H7 (cell line): ENCODE measurements around the gene MUC22. TPM values are rescaled to one million over a fixed set of nuclear protein-coding genes. Genes with fewer than 3 reads are reported as not detected.
"Not testable (repeated sequence)": the region's sequence is repeated elsewhere in the genome, so short reads cannot be mapped to it uniquely, and the experiment has no call there.

Source experiments
- DNase-seq: peaks from one replicate; pipeline ENCODE4 v3.0.0; 2012
- H3K27me3 ChIP-seq: 2 replicates; pipeline ENCODE4 v1.6.0; 2011; ENCODE audit warnings: mild to moderate bottlenecking, low read length; ENCODE audit not compliant: control insufficient read depth, insufficient read depth
- H3K36me3 ChIP-seq: replicated peaks from 2 replicates; pipeline ENCODE4 v1.5.1; 2011; ENCODE audit warnings: low read length; ENCODE audit not compliant: control insufficient read depth, insufficient read depth
- H3K4me3 ChIP-seq: 2 replicates; pipeline ENCODE4 v1.5.1; 2011; ENCODE audit warnings: low read depth, mild to moderate bottlenecking, control low read depth, low read length, moderate library complexity; ENCODE audit not compliant: insufficient read depth
- total RNA-seq: library from RNA; depleted of rRNA; stranded (reverse); fragments of >200 nt; shearing (Covaris generic); gene quantifications from 2 replicates; pipeline ENCODE4 v1.2.3, GENCODE V29; 2014

Gene MUC22
- total RNA-seq, 1 experiment from 2014 or later = not detected

DNA sequence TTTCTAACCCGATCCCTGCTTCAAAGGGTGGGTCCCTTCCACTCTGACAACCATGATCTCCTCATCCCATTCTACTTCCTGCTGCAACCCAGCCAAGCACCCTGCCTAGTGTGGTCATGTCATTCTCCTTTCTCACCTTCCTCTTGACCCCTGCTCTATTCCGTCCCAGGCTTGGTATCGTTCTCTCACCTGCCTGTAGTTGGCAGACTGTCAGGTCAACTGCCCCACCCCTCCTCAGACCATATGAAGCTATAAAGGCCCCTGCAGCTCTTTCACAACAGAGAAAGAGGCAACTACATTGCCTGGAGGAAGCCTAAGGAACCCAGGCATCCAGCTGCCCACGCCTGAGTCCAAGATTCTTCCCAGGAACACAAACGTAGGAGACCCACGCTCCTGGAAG is 26.8 kb upstream of the MUC22 start, which contains the start of gene MUC21:
TSS of gene MUC21 (plus strand) at position 280 of the 400 bp plus-strand sequence. CDS start 241 bp downstream, outside the sequence.
- no peak within 1 kb of the TSS for H3K4me3 ChIP-seq
- H3K36me3 ChIP-seq = no peaks in the 10 kb centered on the region
- DNase-seq = no peak

GRCh38 chr6:30985490-30985889 is 24.8 kb upstream of the MUC22 start:
- no peak for DNase-seq
- Histone ChIP-seq H3K36me3 (no peaks in the 10 kb centered on the region), H3K4me3 (no peak overlapping the region), H3K27me3 (no peaks in the 10 kb centered on the region; the same call in 1 of the 2 replicates)

More for the DNA sequence above, 26.8 kb upstream of the MUC22 start, which contains the start of gene MUC21:
- no peaks in the 10 kb centered on the region for H3K27me3 ChIP-seq

DNA sequence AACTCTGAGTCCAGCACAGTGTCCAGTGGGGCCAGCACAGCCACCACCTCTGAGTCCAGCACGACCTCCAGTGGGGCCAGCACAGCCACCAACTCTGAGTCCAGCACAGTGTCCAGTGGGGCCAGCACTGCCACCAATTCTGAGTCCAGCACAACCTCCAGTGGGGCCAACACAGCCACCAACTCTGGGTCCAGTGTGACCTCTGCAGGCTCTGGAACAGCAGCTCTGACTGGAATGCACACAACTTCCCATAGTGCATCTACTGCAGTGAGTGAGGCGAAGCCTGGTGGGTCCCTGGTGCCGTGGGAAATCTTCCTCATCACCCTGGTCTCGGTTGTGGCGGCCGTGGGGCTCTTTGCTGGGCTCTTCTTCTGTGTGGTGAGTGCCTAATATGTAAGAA is 23.0 kb upstream of the MUC22 start:
- no peak for DNase-seq
- Histone ChIP-seq H3K36me3 (no peaks in the 10 kb centered on the region), H3K4me3 (no peak overlapping the region), H3K27me3 (no peaks in the 10 kb centered on the region; the same call in 1 of the 2 replicates)

DNA sequence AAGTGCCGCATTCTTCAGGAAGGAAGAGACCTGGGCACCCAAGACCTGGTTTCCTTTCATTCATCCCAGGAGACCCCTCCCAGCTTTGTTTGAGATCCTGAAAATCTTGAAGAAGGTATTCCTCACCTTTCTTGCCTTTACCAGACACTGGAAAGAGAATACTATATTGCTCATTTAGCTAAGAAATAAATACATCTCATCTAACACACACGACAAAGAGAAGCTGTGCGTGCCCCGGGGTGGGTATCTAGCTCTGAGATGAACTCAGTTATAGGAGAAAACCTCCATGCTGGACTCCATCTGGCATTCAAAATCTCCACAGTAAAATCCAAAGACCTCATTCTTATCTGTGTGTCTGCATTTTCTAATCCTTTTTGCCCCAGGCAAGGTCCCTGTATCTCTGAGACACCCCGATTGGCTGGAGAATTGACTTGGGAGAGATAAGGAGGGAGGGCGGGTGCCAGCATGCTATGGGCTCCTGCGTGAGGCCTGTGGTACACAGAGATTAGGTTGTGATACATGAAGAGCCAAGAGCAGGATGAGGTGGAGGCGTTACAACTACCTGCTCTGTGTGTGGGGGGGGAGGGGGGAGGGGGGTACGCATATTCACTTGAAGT is 22.0 kb upstream of the MUC22 start:
- DNase-seq = no peak
- no peak overlapping the region for H3K4me3 ChIP-seq
- no peaks in the 10 kb centered on the region; the same call in 1 of the 2 replicates for H3K27me3 ChIP-seq
- H3K36me3 ChIP-seq = no peaks in the 10 kb centered on the region

DNA sequence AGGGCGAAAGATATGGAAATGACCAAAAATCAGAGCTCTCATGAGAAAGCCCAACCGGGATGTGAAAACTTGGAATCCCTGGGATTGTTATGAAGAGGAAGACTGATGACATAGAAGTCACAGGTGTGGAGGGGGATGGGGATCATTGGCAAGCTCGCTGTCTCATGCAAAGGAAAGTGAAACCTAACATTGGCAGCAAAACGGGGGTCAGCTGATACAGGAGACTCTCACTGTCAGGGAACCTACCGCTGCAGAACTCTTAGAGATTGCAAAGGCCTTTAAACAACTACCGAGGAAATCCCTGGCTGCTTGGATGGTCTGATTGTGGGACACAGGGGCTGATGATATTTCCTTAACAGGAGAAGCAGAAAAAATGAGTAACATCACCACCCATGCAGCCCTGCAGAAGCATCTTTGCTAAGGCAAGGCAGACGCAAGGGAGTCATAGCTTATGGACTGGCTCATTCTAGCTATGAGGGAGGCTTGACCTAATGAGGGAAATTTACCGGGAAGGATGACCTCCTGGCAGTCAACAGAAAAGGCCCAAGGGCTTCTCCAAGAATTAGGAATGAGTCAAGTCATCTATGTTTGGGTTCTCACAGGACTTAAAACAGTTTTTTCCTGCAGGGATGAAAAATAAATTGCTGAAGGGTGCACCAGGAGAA is 19.7 kb upstream of the MUC22 start:
- peak; percentile 51 for DNase-seq
- no peaks in the 10 kb centered on the region for H3K36me3 ChIP-seq
- no peaks in the 10 kb centered on the region; the same call in 1 of the 2 replicates for H3K27me3 ChIP-seq
- H3K4me3 ChIP-seq = no peak overlapping the region

DNA sequence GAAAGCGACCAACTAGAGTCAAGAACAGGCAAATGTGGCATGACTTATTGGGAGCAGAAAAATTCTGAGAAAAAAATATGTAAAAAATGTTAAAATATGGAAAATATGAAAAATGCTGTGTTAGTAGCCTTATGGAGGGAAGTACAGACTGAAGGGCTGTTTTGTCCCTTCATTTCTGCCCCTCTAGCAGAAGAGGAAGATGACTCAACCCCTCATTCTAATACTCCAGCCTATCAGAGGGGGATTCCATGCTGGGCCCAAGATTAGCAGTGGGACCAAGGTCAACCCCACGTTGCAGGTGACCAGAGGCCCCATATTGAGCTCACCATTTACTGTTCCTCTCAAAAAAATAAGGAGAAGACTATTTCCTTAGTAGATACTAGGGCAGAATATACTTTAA is 18.4 kb upstream of the MUC22 start:
- H3K4me3 ChIP-seq = no peak overlapping the region
- DNase-seq = no peak
- no peaks in the 10 kb centered on the region; the same call in 1 of the 2 replicates for H3K27me3 ChIP-seq
- H3K36me3 ChIP-seq = no peaks in the 10 kb centered on the region

- H3K36me3 ChIP-seq = no peaks in the 10 kb centered on the region
- no peaks in the 10 kb centered on the region for H3K27me3 ChIP-seq
- no peak for DNase-seq
- no peak overlapping the region for H3K4me3 ChIP-seq
Measured at GRCh38 chr6:30997301-30997700, 13.0 kb upstream of the MUC22 start.

DNA sequence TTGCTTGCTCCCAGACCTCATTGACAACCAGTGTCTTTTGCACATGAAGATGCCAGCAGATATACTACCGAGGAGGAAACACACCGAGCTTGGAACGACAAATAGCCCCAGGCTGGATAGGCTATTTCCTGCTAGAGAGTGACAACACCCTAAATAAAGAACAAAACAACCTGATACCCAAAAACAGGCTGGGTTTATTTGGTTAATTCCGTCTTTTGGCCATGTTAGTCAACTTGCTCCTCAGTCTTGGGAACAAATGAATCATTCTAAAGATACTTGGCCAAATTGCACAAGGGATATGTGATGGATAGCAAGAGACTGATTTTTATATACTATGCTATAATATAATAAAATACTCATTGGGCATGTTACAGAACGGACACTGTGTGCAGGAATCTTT is 11.5 kb upstream of the MUC22 start:
- DNase-seq = no peak
- no peaks in the 10 kb centered on the region for H3K36me3 ChIP-seq
- no peak overlapping the region for H3K4me3 ChIP-seq
- H3K27me3 ChIP-seq = no peaks in the 10 kb centered on the region

GRCh38 chr6:31000067-31000860 is 10.0 kb upstream of the MUC22 start:
- DNase-seq, H3K27me3 ChIP-seq: not testable (repeated sequence)

GRCh38 chr6:31001281-31001888 is 8.9 kb upstream of the MUC22 start:
- DNase-seq = no peak
- H3K4me3 ChIP-seq = no peak overlapping the region

More at GRCh38 chr6:31000067-31000860, 10.0 kb upstream of the MUC22 start:
- not testable (repeated sequence) for H3K36me3 ChIP-seq, H3K4me3 ChIP-seq

GRCh38 chr6:31002471-31002870 is 7.8 kb upstream of the MUC22 start:
- H3K27me3 ChIP-seq = no peaks in the 10 kb centered on the region
- DNase-seq = no peak

More at GRCh38 chr6:31001281-31001888, 8.9 kb upstream of the MUC22 start:
- H3K27me3 ChIP-seq = no peaks in the 10 kb centered on the region
- no peaks in the 10 kb centered on the region for H3K36me3 ChIP-seq

DNA sequence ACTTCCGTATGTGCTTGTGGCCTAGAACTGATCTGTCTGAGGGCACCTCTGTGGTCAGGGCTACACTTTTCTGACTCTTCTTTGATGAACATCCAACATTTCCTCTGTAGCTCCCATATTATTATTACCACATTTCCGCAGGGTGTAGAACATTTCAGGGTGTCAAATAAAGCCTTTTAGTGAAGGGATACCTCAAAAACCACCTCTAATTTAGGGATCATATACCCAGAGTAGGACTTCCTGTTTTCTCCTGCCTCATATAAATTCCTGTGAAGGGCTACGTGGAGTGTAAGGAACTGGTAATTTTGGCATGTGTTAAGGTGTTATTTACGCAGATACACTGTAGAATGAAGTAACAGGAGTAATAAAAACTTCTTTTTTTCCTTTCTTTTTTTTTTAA is 5.5 kb upstream of the MUC22 start:
- Histone ChIP-seq H3K27me3 (no peaks in the 10 kb centered on the region), H3K4me3 (no peak overlapping the region), H3K36me3 (no peaks in the 10 kb centered on the region)
- no peak for DNase-seq

More at GRCh38 chr6:31002471-31002870, 7.8 kb upstream of the MUC22 start:
- no peak overlapping the region for H3K4me3 ChIP-seq
- H3K36me3 ChIP-seq = no peaks in the 10 kb centered on the region

- H3K4me3 ChIP-seq = no peak overlapping the region
- H3K27me3 ChIP-seq = no peaks in the 10 kb centered on the region
- no peak for DNase-seq
- H3K36me3 ChIP-seq = no peaks in the 10 kb centered on the region
Measured at GRCh38 chr6:31005249-31006020, 4.8 kb upstream of the MUC22 start.

DNA sequence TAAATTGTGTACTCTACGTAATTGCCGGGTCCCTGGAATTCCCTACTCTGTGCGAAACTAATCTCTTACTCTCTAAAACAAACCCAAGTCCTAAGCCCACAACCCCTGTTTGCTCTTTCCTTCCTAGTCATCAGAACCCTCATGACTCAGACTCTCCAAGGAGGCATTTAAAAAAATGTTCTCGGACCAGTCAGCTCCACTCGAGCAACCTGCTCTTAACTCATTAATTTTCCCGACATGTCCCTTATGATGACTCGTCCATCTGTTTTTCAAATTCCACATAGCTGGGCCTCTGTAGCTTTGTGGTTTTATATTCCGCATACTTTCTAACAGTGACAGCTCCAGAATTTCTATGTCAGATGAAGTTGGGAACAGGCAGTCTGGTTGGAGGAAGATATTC is 2.6 kb upstream of the MUC22 start:
- Histone ChIP-seq H3K27me3 (no peaks in the 10 kb centered on the region), H3K4me3 (no peak overlapping the region), H3K36me3 (no peaks in the 10 kb centered on the region)
- no peak for DNase-seq
